A673 (cell line): Measurements from ENCODE around the gene SPIC.

ENCODE experiments used
- CTCF ChIP-seq: fragments of 300-800, 200-600 bp; sonication (generic); conservative IDR thresholded peaks from 2 replicates; pipeline ENCODE4 v1.5.1; 2017; ENCODE audit warnings: low read depth, mild to moderate bottlenecking, antibody characterized with exemption, low read length, moderate library complexity, mixed read lengths
- EZH2 ChIP-seq: fragments of 200-600 bp; sonication (generic); IDR thresholded peaks from 2 replicates; pipeline ENCODE4 v1.6.1; 2017; ENCODE audit warnings: borderline replicate concordance, low read depth, mild to moderate bottlenecking, mixed read lengths, antibody characterized with exemption, low read length; ENCODE audit not compliant: poor library complexity, severe bottlenecking

GRCh38 chr12:101474248-101474647 is 888 bp upstream of the SPIC start:
- TF ChIP-seq CTCF: no peak
- TF ChIP-seq EZH2: no peak
